HFF-Myc (cell line): ENCODE data around the gene MSH3.

Experiments used
- DNase-seq: peaks from one replicate; pipeline ENCODE4 v3.0.0-alpha.2; 2011; ENCODE audit warnings: low read depth; ENCODE audit errors: extremely low read depth
- H3K4me3 ChIP-seq: replicated peaks from 2 replicates; pipeline ENCODE4 v1.5.1; 2011; ENCODE audit warnings: low read depth, mild to moderate bottlenecking, control low read depth, low read length
- TF ChIP-seq, protein P1 (sequence below): IDR thresholded peaks from 2 replicates; pipeline ENCODE4 v1.5.1; 2012; ENCODE audit warnings: mild to moderate bottlenecking, low read depth, low read length, control low read depth; ENCODE audit errors: missing control alignments

MSH3 gene

DNA sequence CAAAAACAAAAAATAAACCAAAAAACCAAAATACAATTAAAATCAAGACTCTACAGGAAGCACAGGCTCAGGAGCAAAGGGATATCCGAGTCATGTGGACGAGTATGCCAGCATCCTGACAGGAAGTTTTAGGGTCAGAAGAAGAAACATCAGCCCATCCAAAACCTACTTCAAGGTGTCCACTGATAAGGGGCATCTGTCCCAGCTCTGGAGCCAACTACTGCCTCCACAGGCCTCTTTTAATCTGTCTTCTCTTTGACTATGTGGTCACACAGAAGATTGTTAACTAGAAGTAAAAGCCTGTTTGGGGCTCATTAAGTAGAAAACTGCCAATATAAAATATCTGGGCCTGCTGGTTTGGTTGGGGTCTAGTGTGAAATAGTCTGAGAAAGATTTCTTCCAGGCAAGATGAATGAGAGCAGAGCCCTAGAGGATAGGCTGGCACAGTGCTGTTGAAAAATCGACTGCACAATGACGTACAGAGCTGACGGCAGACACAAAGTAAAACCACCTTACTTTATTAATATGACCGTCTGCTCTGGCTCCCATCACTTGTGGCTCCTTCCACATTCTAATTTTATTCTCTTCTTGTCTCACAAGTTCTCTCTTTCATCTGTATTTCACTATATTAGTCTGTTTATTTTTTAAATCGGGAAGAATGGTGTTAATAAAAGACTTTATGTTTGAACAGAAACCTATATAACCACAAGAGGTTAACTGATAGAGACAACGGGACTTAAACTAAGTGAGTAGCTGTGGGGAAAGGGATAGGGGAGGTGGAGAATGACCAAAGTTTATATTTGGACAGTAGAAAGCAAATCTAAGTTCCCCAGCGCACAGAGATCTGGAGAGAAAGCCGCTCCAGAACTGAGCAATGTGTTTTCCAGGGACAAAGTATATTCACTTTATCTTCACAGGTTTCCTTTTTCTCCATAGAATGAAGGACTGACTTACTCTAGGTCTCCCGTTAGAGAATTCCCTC is 22.9 kb upstream of the MSH3 start:
- DNase-seq, result no peak
- TF ChIP-seq, protein P1, sequence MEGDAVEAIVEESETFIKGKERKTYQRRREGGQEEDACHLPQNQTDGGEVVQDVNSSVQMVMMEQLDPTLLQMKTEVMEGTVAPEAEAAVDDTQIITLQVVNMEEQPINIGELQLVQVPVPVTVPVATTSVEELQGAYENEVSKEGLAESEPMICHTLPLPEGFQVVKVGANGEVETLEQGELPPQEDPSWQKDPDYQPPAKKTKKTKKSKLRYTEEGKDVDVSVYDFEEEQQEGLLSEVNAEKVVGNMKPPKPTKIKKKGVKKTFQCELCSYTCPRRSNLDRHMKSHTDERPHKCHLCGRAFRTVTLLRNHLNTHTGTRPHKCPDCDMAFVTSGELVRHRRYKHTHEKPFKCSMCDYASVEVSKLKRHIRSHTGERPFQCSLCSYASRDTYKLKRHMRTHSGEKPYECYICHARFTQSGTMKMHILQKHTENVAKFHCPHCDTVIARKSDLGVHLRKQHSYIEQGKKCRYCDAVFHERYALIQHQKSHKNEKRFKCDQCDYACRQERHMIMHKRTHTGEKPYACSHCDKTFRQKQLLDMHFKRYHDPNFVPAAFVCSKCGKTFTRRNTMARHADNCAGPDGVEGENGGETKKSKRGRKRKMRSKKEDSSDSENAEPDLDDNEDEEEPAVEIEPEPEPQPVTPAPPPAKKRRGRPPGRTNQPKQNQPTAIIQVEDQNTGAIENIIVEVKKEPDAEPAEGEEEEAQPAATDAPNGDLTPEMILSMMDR, result no peak
- no peak overlapping the region for H3K4me3 ChIP-seq

DNA sequence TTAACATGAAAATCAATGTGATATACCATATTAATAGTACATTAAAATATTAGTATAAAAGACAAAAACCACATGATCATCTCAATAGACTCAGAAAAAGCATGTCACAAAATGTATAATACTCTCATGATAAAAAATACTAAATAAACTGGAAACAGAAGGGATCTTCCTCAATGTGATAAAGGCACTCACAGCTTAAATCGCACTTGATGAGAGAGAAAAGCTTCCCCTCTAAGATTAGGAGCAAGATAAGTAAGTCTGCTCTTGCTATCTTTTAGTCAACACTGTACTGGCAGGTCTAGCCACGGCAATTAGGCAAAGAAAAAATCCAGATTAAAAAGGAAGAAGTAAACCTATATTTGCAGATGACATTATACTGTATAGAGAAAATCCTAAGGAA is 21.8 kb upstream of the MSH3 start:
- H3K4me3 ChIP-seq, result no peak overlapping the region
- TF ChIP-seq, protein P1, result no peak
- no peak for DNase-seq

DNA sequence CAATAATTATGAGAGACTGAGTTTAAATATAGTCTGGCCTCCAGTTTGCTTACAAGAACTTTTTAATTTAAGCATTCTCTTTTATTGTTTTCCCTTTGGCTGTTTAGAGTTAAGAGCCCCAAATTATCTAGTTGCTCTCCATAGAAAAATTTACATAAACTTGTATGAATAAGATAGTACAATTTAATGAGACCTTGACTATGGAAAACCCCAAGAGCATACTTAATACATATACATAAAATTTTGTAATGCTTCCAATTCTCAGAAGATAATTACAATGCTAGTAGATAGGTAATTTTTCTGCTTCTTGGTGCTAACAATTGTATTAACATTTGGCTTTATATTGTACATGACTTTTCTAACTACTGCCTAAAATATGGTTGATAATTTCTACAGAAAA is 20.3 kb upstream of the MSH3 start:
- H3K4me3 ChIP-seq, result no peak overlapping the region
- TF ChIP-seq, protein P1, result no peak
- no peak for DNase-seq

DNA sequence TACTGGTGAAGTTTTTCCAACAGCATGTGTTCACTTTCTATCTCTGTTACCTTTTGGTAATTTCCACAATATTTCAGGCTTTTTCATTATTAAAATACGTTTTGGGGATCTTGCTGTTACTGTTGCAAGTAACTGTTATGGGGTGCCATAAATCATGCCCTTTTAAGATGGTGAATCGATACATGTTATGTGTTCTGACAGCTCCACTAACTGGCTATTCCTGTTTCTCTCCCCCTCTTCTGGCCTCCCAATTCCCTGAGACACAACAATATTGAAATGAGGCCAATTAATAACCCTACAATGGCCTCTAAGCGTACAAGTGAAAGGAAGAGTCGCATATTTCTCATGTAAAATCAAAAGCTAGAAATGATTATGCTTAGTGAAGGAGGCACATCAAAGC is 13.1 kb upstream of the MSH3 start:
- no peak overlapping the region for H3K4me3 ChIP-seq
- no peak for DNase-seq
- TF ChIP-seq, protein P1, result no peak

DNA sequence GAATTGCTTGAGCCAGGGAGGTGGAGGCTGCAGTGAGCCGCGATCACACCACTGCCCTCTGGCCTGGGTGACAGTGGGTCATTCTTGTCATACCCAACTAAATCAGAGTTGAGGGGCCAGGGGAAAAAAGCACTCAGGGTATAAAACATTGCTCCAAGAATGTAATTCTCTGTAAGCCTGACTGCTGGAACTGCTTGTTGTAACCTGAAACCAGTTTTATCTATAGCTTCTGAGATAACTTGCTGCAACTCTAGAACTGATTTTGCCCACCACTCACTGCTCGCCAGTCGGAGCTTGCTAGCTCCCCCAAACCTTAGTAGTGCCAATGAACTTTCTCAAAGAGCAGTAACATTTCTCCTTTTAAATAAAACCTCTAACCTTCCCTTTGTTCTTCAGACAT is 9.6 kb upstream of the MSH3 start:
- TF ChIP-seq, protein P1, result no peak
- no peak overlapping the region for H3K4me3 ChIP-seq
- no peak for DNase-seq

DNA sequence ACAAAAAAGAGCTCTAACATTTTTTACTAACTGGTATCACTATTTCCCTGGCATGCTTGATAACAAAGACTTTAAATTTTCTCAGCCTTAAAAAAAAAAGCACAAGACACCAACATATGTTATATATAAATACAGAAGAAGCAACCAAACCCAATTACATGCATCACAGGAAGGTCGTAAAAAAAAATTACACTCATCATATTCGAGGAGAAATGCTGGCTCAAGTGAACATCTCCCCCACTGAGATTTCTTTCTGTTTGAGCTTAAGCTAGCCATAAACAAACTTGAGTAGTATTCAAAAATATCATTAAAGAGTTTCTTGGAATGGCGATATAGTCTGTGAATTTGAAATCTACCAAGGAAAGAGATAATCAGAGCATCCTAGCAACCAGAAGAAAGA is 7.5 kb upstream of the MSH3 start:
- TF ChIP-seq, protein P1, result no peak
- no peak overlapping the region for H3K4me3 ChIP-seq
- no peak for DNase-seq
